DMS 273 (cell line): Measurements from ENCODE around the gene PRPS2.
A peak's percentile ranks its signal among the peaks of the same experiment; 100 is the strongest.

Source experiments
- DNase-seq: peaks from one replicate; lab custom pipeline; 2025; ENCODE audit not compliant: unreplicated experiment; lab: John Stamatoyannopoulos, UW

The PRPS2 gene

GRCh38 chrX:12791257-12792228, at the start of gene PRPS2:
Gene PRPS2 (plus strand): TSS chrX:12791412. CDS start chrX:12791498, 86 bp downstream.
- DNase-seq: peak; percentile 84

DNA sequence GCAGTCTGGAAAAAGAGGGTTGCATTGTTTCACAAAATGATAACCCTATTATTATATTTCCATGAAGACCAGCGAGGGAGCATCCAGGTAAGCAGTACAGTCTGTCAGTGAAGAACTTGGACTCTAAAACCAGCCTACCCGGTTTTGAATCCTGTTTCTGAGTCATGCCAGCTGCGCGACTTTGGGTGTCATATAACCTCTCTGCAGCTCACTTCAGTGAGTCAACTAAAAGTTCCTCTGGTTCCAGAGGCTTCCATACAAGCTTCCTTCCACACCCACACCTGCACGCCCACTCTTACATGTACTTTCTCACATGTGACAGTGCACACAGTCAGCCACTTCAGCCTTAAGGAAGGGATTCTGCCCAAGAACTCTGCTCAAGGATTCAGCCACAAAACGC, 49.8 kb upstream of the PRPS2 start:
- DNase-seq: no peak

GRCh38 chrX:12747433-12747832, 43.8 kb upstream of the PRPS2 start:
- DNase-seq: no peak

DNA sequence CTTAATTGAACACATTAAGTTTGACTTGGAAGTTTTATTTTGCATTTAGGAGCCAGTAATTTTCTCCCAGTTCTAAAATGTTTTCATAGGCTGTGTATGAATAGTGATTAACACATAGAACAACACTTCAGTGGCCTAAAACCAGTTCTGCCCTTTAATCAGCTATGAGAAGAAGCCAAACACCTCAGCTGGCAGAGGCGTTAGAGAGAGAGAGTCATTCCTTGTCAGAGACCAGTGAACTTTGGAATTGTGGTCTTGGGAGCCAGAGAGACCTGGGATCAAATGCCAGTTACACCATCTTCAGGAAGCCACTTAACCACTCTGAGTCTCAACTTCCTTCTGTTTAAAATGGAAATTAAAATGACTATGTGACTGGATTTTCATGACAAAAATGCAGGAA, 39.3 kb upstream of the PRPS2 start:
- no peak for DNase-seq

DNA sequence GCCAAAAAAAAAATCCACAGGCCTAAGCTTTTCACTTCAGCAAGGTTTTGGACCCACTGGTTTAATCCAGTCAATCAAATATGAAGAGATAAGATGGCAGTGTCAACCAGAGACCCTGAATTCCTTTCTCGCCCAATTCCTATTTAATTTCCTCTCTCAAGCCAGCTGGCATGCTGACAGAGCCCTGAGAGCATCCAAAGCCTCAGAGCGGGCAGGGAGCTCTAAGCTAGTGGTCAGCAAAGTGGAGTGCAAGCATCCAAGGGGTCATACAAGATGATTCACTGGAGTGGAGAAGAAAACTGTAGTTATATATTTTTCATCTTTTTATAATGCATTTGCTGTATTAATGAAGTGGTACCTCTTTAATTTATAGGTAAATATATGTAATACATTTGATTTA, 37.8 kb upstream of the PRPS2 start:
- no peak for DNase-seq

DNA sequence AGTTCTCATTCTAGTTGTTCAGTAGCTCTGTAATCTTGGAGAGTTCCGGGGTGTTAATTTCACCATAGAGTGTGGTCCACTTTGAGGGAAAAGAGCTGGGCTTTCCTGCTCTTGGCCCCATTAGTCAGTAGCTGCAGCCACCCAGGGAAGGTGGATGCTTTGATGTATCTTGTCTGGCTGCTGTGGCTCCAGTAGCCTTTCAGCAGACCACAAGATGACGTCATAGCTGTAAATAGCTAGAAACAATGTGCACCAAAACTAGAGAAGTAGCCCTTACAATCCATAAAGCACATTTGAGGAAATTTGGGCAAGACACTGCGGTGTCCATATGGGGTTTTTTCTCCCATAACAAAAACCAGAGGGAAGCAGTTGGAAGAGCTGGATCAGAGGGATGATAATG, 32.9 kb upstream of the PRPS2 start:
- no peak for DNase-seq

GRCh38 chrX:12767856-12768255, 23.4 kb upstream of the PRPS2 start:
- peak; percentile 44 for DNase-seq

DNA sequence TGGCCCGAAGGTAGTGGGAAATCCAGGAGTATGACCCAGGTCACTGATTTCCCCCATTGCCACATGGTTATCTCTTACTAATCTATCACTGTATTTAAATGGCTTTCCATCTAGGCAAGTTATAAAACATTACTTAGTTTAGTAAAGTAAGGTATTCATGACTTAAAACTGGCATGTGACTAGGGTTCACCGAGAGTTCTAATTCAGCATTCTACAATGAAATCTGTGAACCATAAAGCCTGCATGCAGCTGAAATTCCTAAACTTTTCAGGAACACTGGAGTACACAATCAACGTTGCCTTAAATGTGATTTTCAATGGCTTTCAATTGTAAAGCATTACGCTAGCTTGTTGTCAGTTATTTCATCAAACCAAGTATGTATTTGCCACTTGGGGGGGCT, 22.7 kb upstream of the PRPS2 start:
- DNase-seq: no peak

DNA sequence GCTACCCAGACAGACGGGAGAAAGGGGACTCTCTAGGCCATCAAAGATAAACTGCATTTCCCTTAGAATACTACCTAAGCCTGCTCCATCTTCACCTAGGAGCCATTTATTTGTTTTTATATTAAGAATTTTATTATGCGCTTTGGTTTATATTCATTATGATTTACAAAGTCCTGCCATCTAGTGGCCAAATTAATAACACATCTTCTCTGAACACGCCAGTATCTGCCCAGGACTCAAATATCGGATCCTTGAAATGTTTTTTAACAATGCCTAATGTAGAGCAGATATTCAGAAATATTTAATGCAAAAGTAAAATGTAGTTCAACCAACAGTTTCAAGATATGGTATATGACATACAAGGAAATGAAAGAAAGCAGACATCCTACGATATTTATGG, 20.8 kb upstream of the PRPS2 start:
- DNase-seq: peak; percentile 66

DNA sequence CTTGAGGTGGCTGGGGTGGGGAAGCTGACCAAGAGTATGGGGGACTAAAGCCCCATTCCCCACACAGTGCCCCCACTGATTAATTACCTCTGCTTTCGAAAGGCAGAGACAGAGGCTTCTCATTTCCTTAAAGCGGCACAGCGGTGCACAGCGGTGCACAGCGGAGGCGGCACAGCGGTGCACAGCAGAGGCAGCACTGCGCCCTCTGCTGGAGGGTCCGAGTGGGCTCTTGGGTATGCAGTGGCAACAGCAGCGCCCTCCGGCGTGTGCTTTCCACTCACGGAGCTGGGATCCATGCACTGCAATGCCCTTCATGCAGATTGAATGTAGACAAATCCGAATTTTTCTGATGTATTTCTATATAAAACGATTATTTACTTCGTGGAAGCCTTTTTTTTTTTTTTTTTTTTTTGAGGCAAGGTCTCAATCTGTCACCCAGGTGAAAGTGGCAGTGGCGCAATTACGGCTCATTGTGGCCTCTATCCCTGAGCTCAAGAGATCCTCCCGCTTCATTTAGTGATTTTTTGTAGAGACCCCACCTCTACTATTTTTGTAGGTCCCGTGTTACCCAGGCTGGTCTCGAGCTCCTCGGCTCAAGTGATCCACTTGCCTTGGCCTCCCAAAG, 19.7 kb upstream of the PRPS2 start:
- DNase-seq: peak; percentile 31

- DNase-seq: no peak
These were observed 13.5 kb upstream of the PRPS2 start for GRCh38 chrX:12777670-12778069.

- DNase-seq: no peak
These were observed 11.7 kb upstream of the PRPS2 start for GRCh38 chrX:12779534-12779933.

GRCh38 chrX:12788645-12789044, 2.6 kb upstream of the PRPS2 start:
- no peak for DNase-seq

- DNase-seq: no peak
These were observed 1.2 kb upstream of the PRPS2 start for GRCh38 chrX:12789976-12790375.

- DNase-seq: no peak
These were observed 341 bp upstream of the PRPS2 start for GRCh38 chrX:12790885-12791256.

DNA sequence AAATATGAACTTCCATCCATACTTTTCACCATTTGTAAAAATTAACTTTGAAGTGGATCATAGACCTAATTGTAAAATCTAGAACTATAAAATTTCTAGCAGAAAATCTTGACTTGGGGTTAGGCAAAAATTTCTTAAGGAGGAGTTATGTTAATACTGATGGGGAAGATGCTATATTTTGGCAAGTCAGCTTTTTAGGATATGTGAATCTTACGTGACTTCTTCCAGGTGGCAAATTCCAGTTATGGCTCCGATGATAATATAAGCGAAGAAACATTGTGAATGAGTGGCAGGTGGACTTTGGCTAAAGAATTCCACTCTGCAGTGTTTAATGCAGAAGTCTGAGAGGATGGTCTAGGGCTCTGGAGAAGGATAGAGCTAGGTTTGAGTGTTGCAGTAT, 1.5 kb downstream of the PRPS2 start:
- no peak for DNase-seq

GRCh38 chrX:12794654-12795053, 3.4 kb downstream of the PRPS2 start:
- no peak for DNase-seq

DNA sequence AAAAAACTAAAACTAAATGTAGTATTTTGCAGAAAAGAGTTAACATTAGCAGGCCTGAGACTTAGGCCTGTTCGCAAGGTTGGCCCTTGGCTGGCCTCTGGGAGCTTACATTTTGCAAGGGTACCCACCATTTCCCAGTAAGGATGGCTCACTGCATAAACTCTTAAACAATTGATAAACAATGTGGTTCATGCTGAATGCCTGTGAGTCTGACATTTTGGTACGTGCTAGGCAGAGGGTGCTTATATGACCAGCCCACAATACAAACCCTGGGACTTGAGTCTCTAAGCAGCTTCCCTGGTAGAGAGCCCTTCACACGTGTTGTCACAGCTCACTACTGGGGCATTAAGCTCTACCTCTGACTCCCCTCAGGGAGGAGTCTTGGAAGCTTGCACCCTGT, 7.4 kb downstream of the PRPS2 start:
- no peak for DNase-seq

- no peak for DNase-seq
These were observed 7.9 kb downstream of the PRPS2 start for GRCh38 chrX:12799118-12799517.

GRCh38 chrX:12802741-12803140, 11.5 kb downstream of the PRPS2 start:
- no peak for DNase-seq

DNA sequence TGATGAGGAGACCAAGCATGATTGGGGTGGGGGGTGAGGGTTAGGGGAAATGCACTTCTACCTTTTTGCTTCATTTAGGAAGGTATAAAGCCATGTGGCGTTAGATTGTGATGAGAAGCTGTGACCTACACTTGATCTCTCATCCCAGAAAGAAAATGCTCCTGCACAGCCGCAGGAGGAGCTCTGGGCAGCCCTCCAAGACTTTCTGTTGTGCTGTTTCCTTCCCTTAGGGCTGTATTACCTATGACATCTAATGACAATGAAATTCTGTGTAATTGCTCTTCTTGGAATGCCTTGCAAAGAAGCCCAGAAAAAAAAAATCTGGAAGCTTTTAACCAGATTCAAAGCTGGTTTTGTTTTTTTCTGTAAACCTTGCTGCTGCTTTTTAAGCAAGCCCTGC, 13.4 kb downstream of the PRPS2 start:
- DNase-seq: no peak

DNA sequence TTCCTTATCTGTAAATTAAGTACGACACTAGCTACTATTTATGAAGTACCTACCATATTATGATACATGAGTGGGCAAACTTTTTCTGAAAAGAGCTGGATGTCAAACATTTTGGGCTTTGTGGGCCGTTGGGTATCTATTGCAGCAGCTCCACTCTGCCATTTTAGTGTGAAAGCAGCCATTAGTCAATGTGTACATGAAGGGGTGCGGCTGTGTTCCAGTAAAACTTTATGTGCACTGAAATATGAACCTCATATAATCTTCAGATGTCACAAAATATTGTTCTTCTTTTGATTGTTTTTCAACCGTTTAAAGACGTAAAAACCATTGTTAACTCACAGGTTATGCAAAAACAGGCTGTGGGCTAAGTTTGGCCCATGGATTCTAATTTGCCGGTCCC, 14.1 kb downstream of the PRPS2 start:
- no peak for DNase-seq
